WTC11 (cell line): ENCODE results near the gene INTU.

Experiments
- ARID4B ChIP-seq: sonication (generic); formaldehyde crosslinking; IDR thresholded peaks from 2 replicates; pipeline ENCODE4 v1.8.0; 2023; ENCODE audit warnings: missing genetic modification reagents, mild to moderate bottlenecking, borderline replicate concordance
- ETV6 ChIP-seq: sonication (generic); formaldehyde crosslinking; IDR thresholded peaks from 2 replicates; pipeline ENCODE4 v1.8.1; 2022; ENCODE audit warnings: mild to moderate bottlenecking, missing genetic modification reagents
- JUN ChIP-seq: sonication (generic); formaldehyde crosslinking; IDR thresholded peaks from 2 replicates; pipeline ENCODE4 v1.8.0; 2023; ENCODE audit warnings: mild to moderate bottlenecking, missing genetic modification reagents
- STAT6 ChIP-seq: sonication (generic); formaldehyde crosslinking; conservative IDR thresholded peaks from 2 replicates; pipeline ENCODE4 v1.8.1; 2023; ENCODE audit warnings: mild to moderate bottlenecking, low read depth, missing genetic modification reagents, moderate library complexity
- TF ChIP-seq, protein P1 (sequence below): fragments of 200-600 bp; IDR thresholded peaks from 2 replicates; pipeline ENCODE4 v1.8.0; 2022; ENCODE audit warnings: antibody characterized with exemption

DNA sequence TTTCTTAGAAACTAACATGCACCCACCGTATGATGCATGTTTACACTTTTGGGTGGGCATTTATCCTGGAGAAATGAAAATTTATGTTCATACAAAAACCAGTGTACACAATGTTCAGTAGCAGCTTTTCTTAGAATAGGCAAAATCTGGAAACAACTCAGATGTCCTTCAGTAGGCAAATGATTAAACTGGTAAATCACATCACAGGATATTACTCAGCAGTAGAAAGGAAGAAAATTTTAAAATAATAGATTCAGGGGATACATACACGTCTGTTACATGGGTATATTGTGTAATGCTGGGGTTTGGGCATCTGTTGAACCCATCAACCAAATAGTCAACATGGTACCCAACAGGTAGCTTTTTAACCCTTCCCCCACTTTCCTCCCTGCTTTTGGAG lies 124.1 kb downstream of the INTU start:
- TF ChIP-seq, protein P1, sequence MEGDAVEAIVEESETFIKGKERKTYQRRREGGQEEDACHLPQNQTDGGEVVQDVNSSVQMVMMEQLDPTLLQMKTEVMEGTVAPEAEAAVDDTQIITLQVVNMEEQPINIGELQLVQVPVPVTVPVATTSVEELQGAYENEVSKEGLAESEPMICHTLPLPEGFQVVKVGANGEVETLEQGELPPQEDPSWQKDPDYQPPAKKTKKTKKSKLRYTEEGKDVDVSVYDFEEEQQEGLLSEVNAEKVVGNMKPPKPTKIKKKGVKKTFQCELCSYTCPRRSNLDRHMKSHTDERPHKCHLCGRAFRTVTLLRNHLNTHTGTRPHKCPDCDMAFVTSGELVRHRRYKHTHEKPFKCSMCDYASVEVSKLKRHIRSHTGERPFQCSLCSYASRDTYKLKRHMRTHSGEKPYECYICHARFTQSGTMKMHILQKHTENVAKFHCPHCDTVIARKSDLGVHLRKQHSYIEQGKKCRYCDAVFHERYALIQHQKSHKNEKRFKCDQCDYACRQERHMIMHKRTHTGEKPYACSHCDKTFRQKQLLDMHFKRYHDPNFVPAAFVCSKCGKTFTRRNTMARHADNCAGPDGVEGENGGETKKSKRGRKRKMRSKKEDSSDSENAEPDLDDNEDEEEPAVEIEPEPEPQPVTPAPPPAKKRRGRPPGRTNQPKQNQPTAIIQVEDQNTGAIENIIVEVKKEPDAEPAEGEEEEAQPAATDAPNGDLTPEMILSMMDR, result no peak
- TF ChIP-seq STAT6 (CRISPR knock-in tag) (no peak), JUN (CRISPR knock-in tag) (no peak), ETV6 (no peak), ARID4B (CRISPR knock-in tag) (no peak)
